ENCODE measurements around the gene KIAA0408.
"Not testable (repeated sequence)": the region's sequence is repeated elsewhere in the genome, so short reads cannot be mapped to it uniquely, and the experiment has no call there.

The KIAA0408 gene

GRCh38 chr6:127415096-127415495, 44.1 kb downstream of the KIAA0408 start:
- no peak for DNase-seq (ENCODE audit: low spot score)
- FAIRE-seq = no peak

- FAIRE-seq = not testable (repeated sequence)
- peak; percentile 15 for DNase-seq (ENCODE audit: low spot score)
Observed at GRCh38 chr6:127413123-127413522, 46.1 kb downstream of the KIAA0408 start.

GRCh38 chr6:127412016-127412415, 47.2 kb downstream of the KIAA0408 start:
- FAIRE-seq; DNase-seq (ENCODE audit: low spot score): not testable (repeated sequence)

All from RCC 7860 (cell line).